IMR-90 (cell line): ENCODE data around the gene ZBTB40. TPM values are rescaled to one million over a fixed set of nuclear protein-coding genes. Genes with fewer than 3 reads are reported as not detected.

ENCODE experiments used
- ATAC-seq: fragments of 200-7000 bp; cut with Tn5 transposase; 2 replicates; pipeline ENCODE4 v1.9.1; 2020; ENCODE audit warnings: low read depth, mild to moderate bottlenecking, moderate library complexity
- BruUV-seq: library from RNA; stranded (reverse); fragments of 400-500 nt; replicated peaks from 2 replicates; lab custom pipeline; 2021; lab: Mats Ljungman, UMichigan
- CTCF ChIA-PET: fragments of 300-600 bp; formaldehyde crosslinking; extraction: SDS; loops from one replicate; lab custom pipeline; 2021; ENCODE audit warnings: antibody characterized with exemption; lab: Yijun Ruan, JAX
- POLR2A ChIA-PET: fragments of 300-600 bp; sonication (Branson Sonifier 250); formaldehyde crosslinking; loops from one replicate; lab custom pipeline; 2022; ENCODE audit warnings: antibody characterized with exemption; ENCODE audit not compliant: unreplicated experiment; lab: Charles Lee
- DNase-seq: peaks from one replicate; pipeline ENCODE4 v3.0.0; 2013
- H2AFZ ChIP-seq: replicated peaks from 2 replicates; pipeline ENCODE3; 2013; ENCODE audit warnings: low read length, mild to moderate bottlenecking; ENCODE audit not compliant: poor library complexity
- H2AK5ac ChIP-seq: 2 replicates; pipeline ENCODE4 v1.6.1; 2013; ENCODE audit warnings: low read depth, low read length, inconsistent platforms
- H2AK9ac ChIP-seq: replicated peaks from 2 replicates; pipeline ENCODE3; 2013; ENCODE audit warnings: mild to moderate bottlenecking, low read depth, low read length, moderate library complexity; ENCODE audit not compliant: poor library complexity
- H2BK120ac ChIP-seq: 2 replicates; pipeline ENCODE4 v1.6.1; 2013; ENCODE audit warnings: low read depth, low read length, inconsistent platforms
- H2BK15ac ChIP-seq: 3 replicates; pipeline ENCODE4 v1.6.1; 2013; ENCODE audit warnings: low read depth, low read length, inconsistent platforms
- H2BK20ac ChIP-seq: 2 replicates; pipeline ENCODE4 v1.6.1; 2013; ENCODE audit warnings: low read depth, mild to moderate bottlenecking, inconsistent platforms, low read length, moderate library complexity
- H2BK5ac ChIP-seq: 2 replicates; pipeline ENCODE4 v1.6.1; 2013; ENCODE audit warnings: mild to moderate bottlenecking, low read depth, low read length, inconsistent platforms; ENCODE audit not compliant: poor library complexity, severe bottlenecking
- H3K14ac ChIP-seq: replicated peaks from 2 replicates; pipeline ENCODE4 v1.6.1; 2013; ENCODE audit warnings: low read depth, low read length, inconsistent platforms
- H3K18ac ChIP-seq: 2 replicates; pipeline ENCODE4 v1.6.1; 2013; ENCODE audit warnings: low read depth, low read length, control low read depth
- H3K23ac ChIP-seq: 2 replicates; pipeline ENCODE4 v1.6.1; 2013; ENCODE audit warnings: low read depth, low read length, inconsistent platforms
- H3K27ac ChIP-seq: 2 replicates; pipeline ENCODE4 v1.5.1; 2013; ENCODE audit warnings: mild to moderate bottlenecking, control low read depth, low read length; ENCODE audit not compliant: insufficient read depth
- H3K27me3 ChIP-seq: 2 replicates; pipeline ENCODE4 v1.6.1; 2013; ENCODE audit warnings: low read length; ENCODE audit not compliant: control insufficient read depth, insufficient read depth
- H3K36me3 ChIP-seq: 2 replicates; pipeline ENCODE4 v1.6.1; 2013; ENCODE audit warnings: low read length, mixed read lengths; ENCODE audit not compliant: control insufficient read depth, insufficient read depth
- H3K4ac ChIP-seq: 2 replicates; pipeline ENCODE4 v1.6.1; 2013; ENCODE audit warnings: low read depth, low read length, inconsistent platforms
- H3K4me1 ChIP-seq: 2 replicates; pipeline ENCODE4 v1.6.1; 2013; ENCODE audit warnings: low read length, mixed read lengths; ENCODE audit not compliant: control insufficient read depth, insufficient read depth
- H3K4me2 ChIP-seq: 2 replicates; pipeline ENCODE4 v1.6.1; 2013; ENCODE audit warnings: low read depth, mild to moderate bottlenecking, control low read depth, low read length, moderate library complexity
- H3K4me3 ChIP-seq: 2 replicates; pipeline ENCODE4 v1.5.1; 2013; ENCODE audit warnings: low read depth, mild to moderate bottlenecking, control low read depth, low read length, moderate library complexity; ENCODE audit not compliant: insufficient read depth
- H3K56ac ChIP-seq: 2 replicates; pipeline ENCODE4 v1.6.1; 2013; ENCODE audit warnings: low read length, inconsistent platforms; ENCODE audit not compliant: insufficient read depth; ENCODE audit errors: extremely low read depth
- H3K79me1 ChIP-seq, 2 experiments: 2 replicates each; pipeline ENCODE4 v1.6.1; 2013; ENCODE audit warnings: low read length in 2 of 2, inconsistent platforms in 1 of 2, low read depth in 1 of 2
- H3K9ac ChIP-seq: 2 replicates; pipeline ENCODE4 v1.6.1; 2013; ENCODE audit warnings: low read depth, low read length, control low read depth
- H3K9me1 ChIP-seq: 2 replicates; pipeline ENCODE4 v1.6.1; 2013; ENCODE audit warnings: low read length, inconsistent platforms; ENCODE audit not compliant: insufficient read depth
- H3K9me3 ChIP-seq: 2 replicates; pipeline ENCODE4 v1.6.1; 2013; ENCODE audit warnings: low read length; ENCODE audit not compliant: control insufficient read depth, insufficient read depth
- H4K20me1 ChIP-seq: 2 replicates; pipeline ENCODE4 v1.6.1; 2013; ENCODE audit warnings: low read length, inconsistent platforms; ENCODE audit not compliant: insufficient read depth
- H4K5ac ChIP-seq: 2 replicates; pipeline ENCODE4 v1.6.1; 2013; ENCODE audit warnings: mild to moderate bottlenecking, low read depth, low read length, control low read depth
- H4K8ac ChIP-seq, 2 experiments: 2 replicates each; pipeline ENCODE4 v1.6.1; 2013; ENCODE audit warnings: low read depth in 2 of 2, low read length in 2 of 2, control low read depth in 1 of 2, inconsistent platforms in 1 of 2
- H4K91ac ChIP-seq: 2 replicates; pipeline ENCODE4 v1.6.1; 2013; ENCODE audit warnings: low read depth, low read length, inconsistent platforms; ENCODE audit not compliant: insufficient read depth
- BHLHE40 ChIP-seq: fragments of 150-350 bp; IDR thresholded peaks from 2 replicates; pipeline ENCODE4 v1.6.1; 2016; ENCODE audit warnings: mild to moderate bottlenecking, low read depth, low read length
- CEBPB ChIP-seq: IDR thresholded peaks from 2 replicates; pipeline ENCODE4 v1.6.1; 2012; ENCODE audit warnings: low read depth, low read length, improper control_type of control experiment
- CHD1 ChIP-seq: IDR thresholded peaks from 2 replicates; pipeline ENCODE4 v1.6.1; 2012; ENCODE audit warnings: low read depth, low read length, improper control_type of control experiment
- CTCF ChIP-seq: conservative IDR thresholded peaks from 2 replicates; pipeline ENCODE4 v1.5.1; 2012; ENCODE audit warnings: mild to moderate bottlenecking, low read depth, low read length, improper control_type of control experiment
- ELK1 ChIP-seq: fragments of 150-350 bp; IDR thresholded peaks from 2 replicates; pipeline ENCODE4 v1.6.1; 2016; ENCODE audit warnings: low read depth, mild to moderate bottlenecking, low read length, moderate library complexity, borderline replicate concordance
- FOS ChIP-seq: fragments of 150-350 bp; IDR thresholded peaks from 2 replicates; pipeline ENCODE4 v1.6.1; 2016; ENCODE audit warnings: low read depth, low read length
- MAFK ChIP-seq: IDR thresholded peaks from 2 replicates; pipeline ENCODE4 v1.6.1; 2012; ENCODE audit warnings: low read depth, low read length, improper control_type of control experiment
- MAZ ChIP-seq: IDR thresholded peaks from 2 replicates; pipeline ENCODE4 v1.6.1; 2012; ENCODE audit warnings: low read depth, mild to moderate bottlenecking, low read length, improper control_type of control experiment, moderate library complexity, borderline replicate concordance
- NFE2L2 ChIP-seq: fragments of 150-350 bp; IDR thresholded peaks from 2 replicates; pipeline ENCODE4 v1.6.1; 2016; ENCODE audit warnings: low read depth, mild to moderate bottlenecking, low read length
- POLR2A ChIP-seq: IDR thresholded peaks from 2 replicates; pipeline ENCODE4 v1.6.1; 2012; ENCODE audit warnings: mild to moderate bottlenecking, low read depth, low read length
- RAD21 ChIP-seq: IDR thresholded peaks from 2 replicates; pipeline ENCODE4 v1.6.1; 2012; ENCODE audit warnings: low read length, improper control_type of control experiment
- RCOR1 ChIP-seq: IDR thresholded peaks from 2 replicates; pipeline ENCODE4 v1.6.1; 2012; ENCODE audit warnings: mild to moderate bottlenecking, low read length, improper control_type of control experiment; ENCODE audit not compliant: insufficient replicate concordance
- RFX5 ChIP-seq: IDR thresholded peaks from 2 replicates; pipeline ENCODE4 v1.8.0; 2012; ENCODE audit warnings: low read depth, mild to moderate bottlenecking, low read length, moderate library complexity
- SMC3 ChIP-seq: fragments of 150-350 bp; IDR thresholded peaks from 2 replicates; pipeline ENCODE4 v1.6.1; 2016; ENCODE audit warnings: low read depth, mild to moderate bottlenecking, antibody characterized with exemption, low read length, moderate library complexity
- WGBS, 2 experiments: methylation state at CpG; one replicate each; pipeline versions ENCODE4 v1.1.5 to v1.1.7; 2013; ENCODE audit warnings: missing lambda C conversion rate in 2 of 2; ENCODE audit not compliant: insufficient read length in 1 of 2; ENCODE audit errors: extremely low coverage in 2 of 2; 5-methylcytosine and 5-hydroxymethylcytosine counted together
- dilution Hi-C: fragments of 300-500 bp; cut with HindIII; formaldehyde crosslinking; loops from one replicate; pipeline ENCODE4 v1.14.3; 2018; ENCODE audit warnings: low sequenced_read_pairs; ENCODE audit not compliant: unreplicated experiment
- in situ Hi-C: fragments of 300-500 bp; cut with MboI; formaldehyde crosslinking; loops from 3 replicates; pipeline ENCODE4 v1.14.3; 2019; ENCODE audit warnings: low sequenced_read_pairs, inconsistent platforms, mixed read lengths
- intact Hi-C: fragments of 100-400 bp; cut with micrococcal nuclease; formaldehyde crosslinking; loops from 2 replicates; pipeline ENCODE4 v1.10.0; 2022
- polyA plus RNA-seq, 3 experiments: library from polyadenylated mRNA; depleted of rRNA; stranded (reverse); fragments of >200 nt; gene quantifications; 2 replicates each; pipeline ENCODE4 v1.2.3, GENCODE V29; 2012; ENCODE audit warnings: low replicate concordance in 1 of 3
- total RNA-seq: library from RNA; depleted of rRNA; stranded (reverse); fragments of >200 nt; gene quantifications from 2 replicates; pipeline ENCODE4 v1.2.3, GENCODE V29; 2012
- TF ChIP-seq, protein P1 (sequence below): fragments of 150-350 bp; IDR thresholded peaks from 2 replicates; pipeline ENCODE4 v1.6.1; 2017; ENCODE audit warnings: mild to moderate bottlenecking, antibody characterized with exemption, low read length, low read depth

The ZBTB40 gene
- total and polyA plus RNA-seq, 2 of the 4 experiments (the other 2 are of a cell fraction), result 6.0 to 9.7 TPM

- Histone ChIP-seq H4K91ac (no peak overlapping the region), H3K9ac (no peak overlapping the region), H3K23ac (no peak overlapping the region), H3K4me3 (no peak overlapping the region), H2BK120ac (no peak overlapping the region), H3K36me3 (0 out of 2 replicates have a peak, but pooled peaks cover 1% of the 10 kb centered on the region), H3K18ac (no peak overlapping the region), H3K79me1 (no peaks in the 10 kb centered on the region), H2AK9ac (no peak overlapping the region), H3K4me1 (no peaks in the 10 kb centered on the region), H2BK15ac (no peak overlapping the region), H3K9me1 (no peaks in the 10 kb centered on the region; the same call in 1 of the 2 replicates), H3K4ac (no peak overlapping the region), H2BK20ac (no peak overlapping the region), H2AFZ (no peak overlapping the region), H3K9me3 (no peaks in the 10 kb centered on the region), H3K14ac (no peak overlapping the region), H3K56ac (no peak overlapping the region), H4K8ac (no peak overlapping the region), H3K27ac (no peak overlapping the region), H3K27me3 (peaks cover 3% of the 10 kb centered on the region; the same call in 1 of the 2 replicates), H4K20me1 (no peaks in the 10 kb centered on the region), H2AK5ac (no peak overlapping the region), H3K4me2 (no peak overlapping the region), H2BK5ac (no peak overlapping the region), H4K5ac (no peak overlapping the region)
- CTCF ChIA-PET, result no interaction called here
- dilution Hi-C loops (no loop called here), in situ Hi-C loops (no loop called here), intact Hi-C loops (no loop called here)
- POLR2A ChIA-PET, result no interaction called here
- WGBS, 2 experiments, result 51% methylated on average over 2 of the region's 13 CpGs; no CpG with 5 or more reads in 1 of the 2 experiments
- DNase-seq (no peak), ATAC-seq (no peak)
- no TSS peak for BruUV-seq
- TF ChIP-seq CEBPB, result no peak
- no peak for TF ChIP-seq CHD1
- TF ChIP-seq BHLHE40, result no peak
- TF ChIP-seq, protein P1, sequence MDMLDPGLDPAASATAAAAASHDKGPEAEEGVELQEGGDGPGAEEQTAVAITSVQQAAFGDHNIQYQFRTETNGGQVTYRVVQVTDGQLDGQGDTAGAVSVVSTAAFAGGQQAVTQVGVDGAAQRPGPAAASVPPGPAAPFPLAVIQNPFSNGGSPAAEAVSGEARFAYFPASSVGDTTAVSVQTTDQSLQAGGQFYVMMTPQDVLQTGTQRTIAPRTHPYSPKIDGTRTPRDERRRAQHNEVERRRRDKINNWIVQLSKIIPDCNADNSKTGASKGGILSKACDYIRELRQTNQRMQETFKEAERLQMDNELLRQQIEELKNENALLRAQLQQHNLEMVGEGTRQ, result no peak
- TF ChIP-seq FOS, result no peak
- no peak for TF ChIP-seq NFE2L2
- TF ChIP-seq SMC3, result no peak
- no peak for TF ChIP-seq ELK1
- no peak for TF ChIP-seq CTCF
- no peak for TF ChIP-seq RCOR1
- no peak for TF ChIP-seq POLR2A
- TF ChIP-seq MAZ, result no peak
- TF ChIP-seq RFX5, result no peak
- no peak for TF ChIP-seq RAD21
- no peak for TF ChIP-seq MAFK
Observed at GRCh38 chr1:22537441-22538139, 85.9 kb downstream of the ZBTB40 start.
